Activated CD4-positive, alpha-beta memory T cell treated with anti-CD3 and anti-CD28 coated beads, Interleukin-2, amount 10 ng/mL, durations not matched to agents 7 days and 5 days (primary cell): Measurements from ENCODE around the gene SYT7. TPM values are rescaled to one million over a fixed set of nuclear protein-coding genes. Genes with fewer than 3 reads are reported as not detected.

Source experiments
- CTCF ChIA-PET: fragments of 350-600 bp; sonication (Branson Sonifier 250); formaldehyde crosslinking; loops from one replicate; lab custom pipeline; 2021; ENCODE audit warnings: antibody characterized with exemption, inconsistent platforms; lab: Charles Lee
- POLR2A ChIA-PET: fragments of 350-600 bp; sonication (Branson Sonifier 250); formaldehyde crosslinking; loops from one replicate; lab custom pipeline; 2021; ENCODE audit warnings: antibody characterized with exemption; lab: Charles Lee
- DNase-seq: peaks from one replicate; pipeline ENCODE4 v3.0.0-alpha.2; 2020
- H3K27ac Mint-ChIP-seq: one replicate; pipeline ENCODE4 v1.8.0; 2021; ENCODE audit warnings: mild to moderate bottlenecking, mixed read lengths
- H3K27me3 Mint-ChIP-seq: one replicate; pipeline ENCODE4 v1.8.0; 2021; ENCODE audit warnings: mixed read lengths
- H3K36me3 Mint-ChIP-seq: one replicate; pipeline ENCODE4 v1.8.0; 2021; ENCODE audit warnings: low read depth, mixed read lengths
- H3K4me1 Mint-ChIP-seq: one replicate; pipeline ENCODE4 v1.8.0; 2021; ENCODE audit warnings: mixed read lengths
- H3K4me3 Mint-ChIP-seq: one replicate; pipeline ENCODE4 v1.8.0; 2021; ENCODE audit warnings: mild to moderate bottlenecking, mixed read lengths
- H3K9me3 Mint-ChIP-seq: one replicate; pipeline ENCODE4 v1.8.0; 2021; ENCODE audit warnings: mixed read lengths
- total RNA-seq, 2 experiments: library from RNA; stranded (reverse); gene quantifications; one replicate each; pipeline ENCODE4 v1.2.3, GENCODE V29; 2021

Gene SYT7
- total RNA-seq, 2 experiments from 2014 or later: not detected

DNA sequence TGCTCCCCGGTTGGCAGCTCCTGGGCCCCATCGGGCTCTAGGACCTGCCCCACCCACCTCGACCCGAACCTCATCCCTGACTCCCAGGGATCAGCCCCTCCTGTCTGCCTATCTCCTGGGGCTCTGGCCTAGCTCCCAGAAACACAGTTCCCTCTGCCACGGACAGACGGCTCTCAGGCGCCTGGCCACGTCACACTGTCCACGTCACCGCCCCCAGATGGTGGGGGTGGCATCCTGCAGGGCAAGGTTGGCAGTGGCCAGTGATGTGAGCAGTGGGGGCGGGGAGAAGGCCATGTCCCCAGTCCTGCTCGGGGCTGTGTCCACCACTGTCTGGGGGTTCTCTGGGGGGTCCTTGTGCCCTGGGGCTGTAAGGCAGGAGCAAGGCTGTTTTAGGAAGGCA lies 29.2 kb downstream of the SYT7 start:
- ChIA-PET POLR2A (no interaction called here), CTCF (no interaction called here)
- H3K4me3 Mint-ChIP-seq: no peak overlapping the region
- peaks cover 4% of the 10 kb centered on the region for H3K4me1 Mint-ChIP-seq
- H3K9me3 Mint-ChIP-seq: no peaks in the 10 kb centered on the region
- H3K36me3 Mint-ChIP-seq: no peaks in the 10 kb centered on the region
- H3K27me3 Mint-ChIP-seq: peaks cover 32% of the 10 kb centered on the region
- no peak overlapping the region for H3K27ac Mint-ChIP-seq
- DNase-seq: no peak

GRCh38 chr11:61550665-61551227 lies 30.1 kb downstream of the SYT7 start:
- no peak for DNase-seq
- peaks cover 4% of the 10 kb centered on the region for H3K4me1 Mint-ChIP-seq
- no peaks in the 10 kb centered on the region for H3K9me3 Mint-ChIP-seq
- POLR2A ChIA-PET: no interaction called here
- H3K36me3 Mint-ChIP-seq: no peaks in the 10 kb centered on the region
- H3K4me3 Mint-ChIP-seq: no peak overlapping the region
- CTCF ChIA-PET: no interaction called here
- H3K27me3 Mint-ChIP-seq: peaks cover 24% of the 10 kb centered on the region
- no peak overlapping the region for H3K27ac Mint-ChIP-seq

DNA sequence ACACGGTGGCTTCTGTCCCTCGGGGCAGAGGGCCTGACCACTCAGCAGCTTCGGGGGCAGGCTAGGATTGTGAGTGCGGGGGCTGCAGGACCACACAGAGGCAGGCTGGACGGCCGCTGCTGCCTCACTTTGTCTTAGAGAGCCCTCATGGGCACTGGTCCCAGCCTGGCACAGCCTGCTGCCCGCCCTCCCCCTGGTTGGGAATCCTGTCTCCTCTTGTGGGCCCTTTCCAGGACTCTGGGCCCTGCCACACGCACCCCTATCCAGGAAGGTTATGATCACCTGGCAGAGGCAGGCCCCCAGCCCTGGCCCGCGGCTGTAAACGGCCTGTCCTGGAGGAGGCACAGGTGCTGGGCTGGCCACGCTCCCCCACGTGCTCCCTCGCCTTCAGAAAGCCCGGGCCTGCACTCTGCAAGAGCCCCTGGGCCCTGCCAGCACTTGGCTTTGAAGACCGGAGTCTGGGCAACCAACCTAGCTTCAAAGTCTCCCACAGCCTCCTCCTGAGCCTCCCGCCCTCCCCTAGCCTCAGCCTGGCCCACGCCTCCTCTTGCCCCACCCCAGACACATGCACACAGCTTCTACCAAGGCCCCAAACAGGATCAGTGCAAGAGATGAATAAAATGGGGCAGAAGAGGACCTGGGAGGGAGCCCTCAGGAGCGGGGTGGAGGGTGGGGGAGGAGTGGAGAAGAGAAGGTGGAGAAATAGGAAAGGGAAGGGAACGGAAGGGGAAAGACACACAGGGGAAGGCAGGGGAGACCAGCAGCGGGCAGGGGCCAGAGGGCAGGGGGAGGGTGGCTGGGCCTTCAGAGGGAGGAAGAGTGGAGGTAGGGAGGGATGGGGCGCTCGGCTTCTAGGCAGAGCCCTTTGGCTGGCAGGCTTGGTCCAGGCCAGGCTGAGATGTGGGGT lies 31.0 kb downstream of the SYT7 start:
- H3K27ac Mint-ChIP-seq: no peak overlapping the region
- ChIA-PET POLR2A (no interaction called here), CTCF (no interaction called here)
- no peaks in the 10 kb centered on the region for H3K9me3 Mint-ChIP-seq
- no peak for DNase-seq
- no peak overlapping the region for H3K4me3 Mint-ChIP-seq
- H3K36me3 Mint-ChIP-seq: no peaks in the 10 kb centered on the region
- H3K4me1 Mint-ChIP-seq: peaks cover 4% of the 10 kb centered on the region
- peaks cover 19% of the 10 kb centered on the region for H3K27me3 Mint-ChIP-seq

DNA sequence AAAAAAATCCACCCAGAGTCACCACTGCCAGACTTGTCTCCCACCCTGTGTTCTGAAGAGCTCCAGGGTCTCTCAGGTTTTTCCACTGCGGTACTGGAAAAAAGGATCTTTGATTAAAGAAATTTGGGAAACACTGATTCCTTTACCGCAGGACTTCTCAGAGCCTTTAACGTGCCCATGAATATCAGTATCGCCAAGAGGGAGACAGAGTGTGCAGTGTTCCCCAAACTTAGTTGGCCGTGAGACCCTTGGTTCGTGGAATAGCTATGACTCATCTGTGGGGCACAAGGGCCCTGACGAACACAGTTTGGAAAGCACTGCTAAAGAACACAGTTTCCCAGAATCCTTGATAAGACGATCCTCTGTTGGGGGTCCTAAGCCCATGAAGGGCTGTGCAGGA lies 31.7 kb downstream of the SYT7 start:
- Mint-ChIP-seq H3K4me1 (peaks cover under 1% of the 10 kb centered on the region), H3K4me3 (no peak overlapping the region), H3K36me3 (no peaks in the 10 kb centered on the region), H3K27me3 (peaks cover 12% of the 10 kb centered on the region), H3K9me3 (no peaks in the 10 kb centered on the region), H3K27ac (no peak overlapping the region)
- DNase-seq: no peak
- CTCF ChIA-PET: no interaction called here
- POLR2A ChIA-PET: no interaction called here

GRCh38 chr11:61547246-61547645 lies 33.6 kb downstream of the SYT7 start:
- H3K9me3 Mint-ChIP-seq: no peaks in the 10 kb centered on the region
- no peak overlapping the region for H3K27ac Mint-ChIP-seq
- H3K4me3 Mint-ChIP-seq: no peak overlapping the region
- H3K36me3 Mint-ChIP-seq: no peaks in the 10 kb centered on the region
- H3K27me3 Mint-ChIP-seq: no peaks in the 10 kb centered on the region
- no peak for DNase-seq
- no peaks in the 10 kb centered on the region for H3K4me1 Mint-ChIP-seq
- CTCF ChIA-PET: no interaction called here
- POLR2A ChIA-PET: no interaction called here

DNA sequence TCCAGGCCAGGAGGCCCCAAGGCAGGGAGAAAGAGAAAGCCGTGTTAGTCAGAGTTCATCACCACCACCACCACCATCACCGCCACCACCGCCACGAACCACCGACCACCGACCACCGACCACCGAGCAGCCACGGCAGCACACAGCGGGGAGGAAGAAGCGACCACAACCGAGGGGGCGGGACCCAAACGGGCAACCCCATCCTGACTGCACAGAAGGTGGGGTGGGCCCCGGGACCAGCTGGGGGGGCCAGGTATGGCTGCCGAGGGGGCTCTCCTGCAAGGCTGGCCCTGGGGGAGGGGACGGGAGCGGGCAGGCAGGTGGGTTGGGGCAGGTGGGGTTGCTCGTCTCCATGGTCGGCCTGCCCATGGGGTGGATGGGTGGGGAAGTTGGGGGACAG lies 34.2 kb downstream of the SYT7 start:
- Mint-ChIP-seq H3K27ac (no peak overlapping the region), H3K27me3 (no peaks in the 10 kb centered on the region), H3K4me1 (no peaks in the 10 kb centered on the region), H3K4me3 (no peak overlapping the region), H3K36me3 (no peaks in the 10 kb centered on the region), H3K9me3 (no peaks in the 10 kb centered on the region)
- ChIA-PET CTCF (no interaction called here), POLR2A (no interaction called here)
- no peak for DNase-seq

GRCh38 chr11:61545921-61546320 lies 35.0 kb downstream of the SYT7 start:
- H3K4me1 Mint-ChIP-seq: no peaks in the 10 kb centered on the region
- no peak overlapping the region for H3K4me3 Mint-ChIP-seq
- H3K36me3 Mint-ChIP-seq: no peaks in the 10 kb centered on the region
- no peaks in the 10 kb centered on the region for H3K9me3 Mint-ChIP-seq
- no peak overlapping the region for H3K27ac Mint-ChIP-seq
- ChIA-PET POLR2A (interaction anchor here (2.0 kb wide), 1 partner anchor 22 kb away, joined by 4 read pairs; no protein-coding TSS in a partner anchor), CTCF (interaction anchor here (1.1 kb wide), 1 partner anchor 36 kb away, joined by 3 read pairs; the partner anchor contains the start of gene SYT7)
- no peak for DNase-seq
- no peaks in the 10 kb centered on the region for H3K27me3 Mint-ChIP-seq

- DNase-seq: no peak
- POLR2A ChIA-PET: interaction anchor here (2.0 kb wide), 1 partner anchor 22 kb away, joined by 4 read pairs; no protein-coding TSS in a partner anchor
- no peak overlapping the region for H3K4me3 Mint-ChIP-seq
- H3K27ac Mint-ChIP-seq: no peak overlapping the region
- no peaks in the 10 kb centered on the region for H3K27me3 Mint-ChIP-seq
- H3K9me3 Mint-ChIP-seq: no peaks in the 10 kb centered on the region
- CTCF ChIA-PET: interaction anchor here (1.1 kb wide), 1 partner anchor 36 kb away, joined by 3 read pairs; the partner anchor contains the start of gene SYT7
- no peaks in the 10 kb centered on the region for H3K4me1 Mint-ChIP-seq
- H3K36me3 Mint-ChIP-seq: no peaks in the 10 kb centered on the region
These were observed 35.5 kb downstream of the SYT7 start for GRCh38 chr11:61545341-61545740.

DNA sequence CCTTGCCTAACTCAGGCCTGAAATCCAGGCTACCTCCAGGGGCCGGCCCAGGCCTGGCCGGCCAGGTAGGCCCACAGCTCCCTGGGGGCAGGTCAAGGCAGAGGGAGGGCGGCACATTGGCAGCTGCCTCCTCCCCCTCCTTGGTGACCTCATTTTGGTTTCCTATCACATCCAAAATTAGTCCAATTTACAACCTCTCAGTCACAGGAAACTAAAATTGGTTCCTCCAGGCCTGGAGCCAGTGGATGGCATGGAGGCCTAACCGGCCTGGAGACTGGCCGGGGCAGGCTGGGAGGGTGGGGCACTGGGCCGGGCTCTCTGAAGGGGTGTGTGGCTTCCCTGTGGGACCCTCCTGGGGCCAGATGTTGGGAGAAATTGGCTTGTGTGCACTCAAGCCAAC lies 36.4 kb downstream of the SYT7 start:
- DNase-seq: no peak
- Mint-ChIP-seq H3K36me3 (no peaks in the 10 kb centered on the region), H3K27ac (no peak overlapping the region), H3K4me3 (no peak overlapping the region), H3K4me1 (no peaks in the 10 kb centered on the region), H3K27me3 (peaks cover 4% of the 10 kb centered on the region), H3K9me3 (no peaks in the 10 kb centered on the region)
- ChIA-PET POLR2A (interaction anchor here (2.0 kb wide), 1 partner anchor 23 kb away, joined by 4 read pairs; no protein-coding TSS in a partner anchor), CTCF (interaction anchor here (0.6 kb wide), 1 partner anchor 61 kb away, joined by 4 read pairs; no protein-coding TSS in a partner anchor)

- Mint-ChIP-seq H3K36me3 (no peaks in the 10 kb centered on the region), H3K9me3 (no peaks in the 10 kb centered on the region), H3K4me1 (no peaks in the 10 kb centered on the region), H3K27ac (no peak overlapping the region), H3K27me3 (peaks cover 7% of the 10 kb centered on the region), H3K4me3 (no peak overlapping the region)
- no peak for DNase-seq
- ChIA-PET POLR2A (no interaction called here), CTCF (no interaction called here)
These were observed 37.1 kb downstream of the SYT7 start for GRCh38 chr11:61543606-61544306.

GRCh38 chr11:61542705-61543104 lies 38.2 kb downstream of the SYT7 start:
- Mint-ChIP-seq H3K27me3 (peaks cover 7% of the 10 kb centered on the region), H3K4me1 (no peaks in the 10 kb centered on the region), H3K36me3 (no peaks in the 10 kb centered on the region), H3K27ac (no peak overlapping the region), H3K9me3 (no peaks in the 10 kb centered on the region), H3K4me3 (no peak overlapping the region)
- CTCF ChIA-PET: no interaction called here
- DNase-seq: no peak
- POLR2A ChIA-PET: no interaction called here

GRCh38 chr11:61542024-61542461 lies 38.8 kb downstream of the SYT7 start:
- H3K36me3 Mint-ChIP-seq: no peaks in the 10 kb centered on the region
- H3K27me3 Mint-ChIP-seq: peaks cover 7% of the 10 kb centered on the region
- H3K4me3 Mint-ChIP-seq: no peak overlapping the region
- CTCF ChIA-PET: no interaction called here
- no peak for DNase-seq
- H3K4me1 Mint-ChIP-seq: no peaks in the 10 kb centered on the region
- POLR2A ChIA-PET: no interaction called here
- H3K27ac Mint-ChIP-seq: no peak overlapping the region
- H3K9me3 Mint-ChIP-seq: no peaks in the 10 kb centered on the region

GRCh38 chr11:61541598-61541997 lies 39.3 kb downstream of the SYT7 start:
- CTCF ChIA-PET: no interaction called here
- POLR2A ChIA-PET: no interaction called here
- H3K4me1 Mint-ChIP-seq: no peaks in the 10 kb centered on the region
- H3K36me3 Mint-ChIP-seq: no peaks in the 10 kb centered on the region
- H3K4me3 Mint-ChIP-seq: no peak overlapping the region
- no peaks in the 10 kb centered on the region for H3K9me3 Mint-ChIP-seq
- no peak for DNase-seq
- H3K27me3 Mint-ChIP-seq: peaks cover 7% of the 10 kb centered on the region
- no peak overlapping the region for H3K27ac Mint-ChIP-seq
